ENCODE data around the gene SIDT2. TPM values are rescaled to one million over a fixed set of nuclear protein-coding genes. Genes with fewer than 3 reads are reported as not detected.
"Not testable (repeated sequence)": the region's sequence is repeated elsewhere in the genome, so short reads cannot be mapped to it uniquely, and the experiment has no call there.

SIDT2 gene
- 26.6 TPM for polyA plus RNA-seq (2012; ENCODE audit: insufficient read depth, insufficient read length)

DNA sequence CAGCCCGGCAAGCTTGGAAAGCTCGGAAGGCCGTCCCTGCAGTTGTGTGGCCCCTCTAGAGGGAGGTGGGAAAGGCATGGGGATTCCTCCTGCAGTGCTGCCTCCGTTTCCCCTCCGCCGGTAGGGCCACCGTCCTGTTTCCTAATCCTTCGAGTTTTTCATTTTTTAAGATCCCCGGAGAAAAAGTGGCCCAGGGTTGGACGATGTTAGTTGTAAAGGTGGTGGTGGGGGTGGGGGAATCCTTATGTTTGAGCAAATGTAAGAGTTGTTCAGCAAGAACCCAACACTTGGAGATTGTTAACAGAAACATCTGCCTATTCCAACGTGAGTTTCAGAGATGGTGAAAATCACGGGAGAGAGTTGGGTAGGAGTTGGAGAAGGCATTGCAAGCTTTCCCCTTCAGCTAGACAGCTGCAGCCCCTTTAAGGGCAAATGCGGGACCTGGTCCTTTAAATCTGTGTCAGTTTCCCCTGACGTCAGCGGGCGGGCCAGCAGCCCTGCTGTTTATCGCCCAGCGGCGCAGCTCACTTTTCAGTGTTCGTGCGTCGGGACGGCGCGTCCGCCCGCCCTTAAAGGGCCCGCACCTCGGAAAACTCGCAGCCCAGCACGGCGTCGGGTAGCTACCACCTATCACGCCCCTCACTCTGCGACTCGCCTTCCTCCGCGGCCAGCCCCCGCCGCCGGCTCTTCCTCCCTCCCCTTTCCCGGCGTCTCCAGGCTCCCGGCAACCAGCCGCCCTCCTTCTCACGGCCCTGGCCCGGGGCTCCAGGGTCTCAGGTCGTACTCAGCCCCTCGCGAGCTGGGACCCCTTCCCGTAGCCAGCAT, at the start of gene SIDT2:
SIDT2 (plus strand) TSS at position 534 of the 825 bp plus-strand sequence. CDS start 521 bp downstream, outside the sequence.
- DNase-seq (ENCODE audit: low read depth, low spot score), result peak; percentile 91
- H3K4me3 ChIP-seq (ENCODE audit: low read length), result peak within 1 kb of the TSS; percentile 64

DNA sequence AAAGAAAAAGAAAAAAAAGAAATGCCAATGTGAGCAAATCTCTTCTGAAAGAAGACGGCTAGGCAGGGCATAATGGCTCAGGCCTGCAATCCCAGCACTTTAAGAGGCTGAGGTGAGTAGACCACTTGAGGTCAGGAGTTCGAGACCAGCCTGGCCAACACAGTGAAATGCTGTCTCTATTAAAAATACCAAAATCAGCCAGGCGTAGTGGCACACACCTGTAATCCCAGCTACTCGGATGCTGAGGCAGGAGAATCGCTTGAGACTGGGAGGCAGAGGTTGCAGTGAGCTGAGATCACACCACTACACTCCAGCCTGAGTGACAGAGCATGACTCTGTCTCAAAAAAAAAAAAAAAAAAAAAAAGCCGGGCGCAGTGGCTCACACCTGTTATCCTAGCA, 48.1 kb upstream of the SIDT2 start:
- not testable (repeated sequence) for DNase-seq (ENCODE audit: low read depth, low spot score); H3K4me3 ChIP-seq (ENCODE audit: low read length)

DNA sequence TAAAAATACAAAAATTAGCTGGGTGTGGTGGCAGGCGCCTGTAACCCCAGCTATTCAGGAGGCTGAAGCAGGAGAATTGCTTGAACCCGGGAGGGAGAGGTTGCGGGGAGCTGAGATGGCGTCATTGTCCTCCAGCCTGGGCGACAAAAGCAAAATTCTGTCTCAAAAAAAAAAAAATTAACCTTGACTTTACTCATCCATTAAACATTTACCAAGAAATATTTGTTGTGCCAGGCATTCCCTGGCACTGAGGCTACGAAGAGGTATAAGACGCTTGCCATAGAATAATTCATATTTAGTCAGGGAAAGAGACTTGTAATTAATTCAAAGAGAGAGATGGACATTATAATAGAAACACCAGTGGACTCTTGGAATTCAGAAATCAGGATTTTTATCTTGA, 47.7 kb upstream of the SIDT2 start:
- no peak for DNase-seq (ENCODE audit: low read depth, low spot score)
- no peak overlapping the region for H3K4me3 ChIP-seq (ENCODE audit: low read length)

DNA sequence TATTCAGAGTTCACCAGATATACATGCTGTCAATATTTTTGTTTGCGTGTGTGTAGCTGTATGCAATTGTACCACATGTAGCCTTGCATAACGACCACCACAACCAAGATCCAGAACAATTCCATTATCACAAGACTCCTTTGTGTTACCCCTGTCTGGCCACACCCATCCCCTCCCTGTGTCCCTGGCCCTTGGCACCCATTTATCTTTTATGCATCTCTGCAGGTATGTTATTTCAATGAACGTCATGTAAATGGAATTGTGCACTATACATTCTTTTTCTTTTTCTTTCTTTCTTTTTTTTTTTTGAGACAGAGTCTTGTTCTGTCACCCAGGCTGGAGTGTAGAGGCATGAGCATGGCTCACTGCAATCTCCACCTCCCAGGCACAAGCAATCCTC, 44.1 kb upstream of the SIDT2 start:
- DNase-seq (ENCODE audit: low read depth, low spot score), result no peak
- no peak overlapping the region for H3K4me3 ChIP-seq (ENCODE audit: low read length)

DNA sequence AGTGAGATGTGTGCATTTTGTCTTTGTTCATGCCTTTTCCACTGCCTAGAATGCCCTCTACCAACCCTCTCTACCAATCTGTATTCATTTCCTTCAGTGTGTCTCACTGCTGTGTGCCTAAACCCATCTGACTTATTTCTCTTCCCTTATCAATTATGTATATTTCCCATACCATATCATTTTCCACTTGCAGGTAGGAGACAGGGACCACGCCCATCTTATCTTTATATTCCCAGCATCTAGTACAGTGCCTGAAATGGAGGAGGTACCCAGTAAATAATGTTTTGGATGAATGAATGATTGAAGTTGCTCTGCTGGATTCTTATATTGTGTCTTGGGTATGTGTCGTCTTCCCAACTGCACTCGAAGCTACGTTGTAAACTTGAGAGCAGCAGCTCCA, 43.6 kb upstream of the SIDT2 start:
- not testable (repeated sequence) for DNase-seq (ENCODE audit: low read depth, low spot score); H3K4me3 ChIP-seq (ENCODE audit: low read length)

DNA sequence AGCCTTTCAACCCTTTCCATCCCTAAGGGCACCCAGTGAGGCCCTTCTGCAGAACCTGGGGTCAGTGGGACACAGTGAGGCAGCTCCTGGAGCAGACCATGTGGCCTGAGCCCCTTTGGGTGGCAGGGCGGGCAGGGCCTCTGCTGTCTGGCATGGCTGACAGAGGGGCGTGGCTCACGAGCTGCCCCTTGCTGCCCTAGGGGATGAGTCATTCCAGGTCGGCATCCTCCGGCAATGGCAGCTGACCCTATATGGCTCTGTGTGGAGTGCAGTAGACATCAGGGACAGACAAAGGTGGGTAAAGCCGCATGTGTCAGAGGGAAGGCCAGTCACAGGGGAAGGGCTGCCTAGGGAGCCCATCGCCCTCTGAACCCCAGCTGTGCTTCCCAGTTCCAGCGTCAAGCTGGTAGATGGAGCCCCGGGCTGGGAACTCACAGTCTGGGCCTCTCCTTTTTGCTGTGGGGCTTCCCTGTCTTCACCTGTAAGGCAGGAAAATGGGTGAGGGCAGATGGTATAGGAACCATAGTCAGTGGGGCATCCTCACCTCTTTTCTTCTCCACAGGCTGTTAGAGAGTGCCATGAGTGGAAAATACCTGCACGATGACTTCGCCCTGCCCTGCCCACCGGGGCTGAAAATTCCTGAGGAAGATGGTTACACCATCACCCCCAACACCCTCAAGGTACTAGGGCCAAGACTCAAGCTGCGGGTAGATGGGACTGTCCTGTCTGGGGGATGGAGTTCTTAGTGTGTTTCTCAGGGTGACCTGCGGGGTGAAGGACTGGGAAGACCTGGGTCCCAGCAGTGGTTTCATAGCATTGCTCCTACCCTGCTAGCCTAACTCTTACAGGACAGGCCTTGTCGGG, 41.1 kb upstream of the SIDT2 start:
- not testable (repeated sequence) for DNase-seq (ENCODE audit: low read depth, low spot score); H3K4me3 ChIP-seq (ENCODE audit: low read length)

DNA sequence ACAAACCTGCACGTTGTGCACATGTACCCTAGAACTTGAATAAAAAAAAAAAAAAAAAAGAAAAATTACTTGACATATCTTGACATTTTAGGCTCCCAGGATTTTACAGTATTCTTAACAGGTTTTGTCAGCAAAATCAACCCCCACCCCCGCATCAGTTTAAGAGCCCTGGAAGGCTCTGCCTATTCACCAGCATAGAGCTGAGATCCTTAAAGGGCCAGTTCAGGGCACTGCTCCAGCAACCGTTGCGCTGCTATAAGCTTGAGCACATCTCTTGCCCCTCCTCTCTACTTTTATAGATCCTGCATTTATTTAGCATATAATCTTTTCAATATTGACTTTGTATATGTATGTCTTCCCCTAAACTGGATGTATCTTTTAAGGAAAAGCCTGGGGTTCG, 35.2 kb upstream of the SIDT2 start:
- peak overlapping the region; percentile 80 for H3K4me3 ChIP-seq (ENCODE audit: low read length)
- DNase-seq (ENCODE audit: low read depth, low spot score), result no peak

DNA sequence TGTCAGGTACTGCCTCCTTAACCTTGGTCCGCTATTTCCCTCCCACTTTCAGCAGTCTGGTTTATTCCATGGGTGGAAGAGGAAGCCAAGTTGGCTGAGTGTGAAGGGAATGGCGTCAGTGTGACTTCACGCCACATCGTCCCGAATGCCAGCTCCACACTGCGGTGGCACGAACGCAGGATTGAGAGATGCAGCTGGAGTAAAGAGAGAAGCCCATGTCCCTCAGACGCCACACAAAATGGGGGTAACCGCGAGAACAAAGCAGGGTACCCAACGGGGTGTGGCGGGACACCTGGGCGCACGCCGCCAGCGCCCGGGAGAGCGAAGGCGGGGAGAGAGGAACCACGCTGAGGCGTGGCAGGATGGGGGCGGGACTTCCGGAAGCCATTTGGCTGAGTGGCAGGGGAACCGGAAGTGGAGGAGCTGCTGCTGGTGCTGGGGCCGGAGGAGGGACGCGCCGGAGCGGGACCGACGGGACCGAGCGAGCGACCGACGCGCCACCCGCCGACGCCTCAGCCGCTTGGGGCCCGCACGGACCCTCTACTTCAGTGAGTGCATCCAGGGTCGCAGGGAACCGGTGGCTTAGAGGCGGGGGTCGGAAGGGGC, 34.6 kb upstream of the SIDT2 start, which contains the start of gene PAFAH1B2:
PAFAH1B2 (plus strand) TSS at position 417 of the 606 bp plus-strand sequence. CDS start 8,161 bp downstream, outside the sequence.
- H3K4me3 ChIP-seq (ENCODE audit: low read length), result peak within 1 kb of the TSS; percentile 80
- peak; percentile 92 for DNase-seq (ENCODE audit: low read depth, low spot score)

DNA sequence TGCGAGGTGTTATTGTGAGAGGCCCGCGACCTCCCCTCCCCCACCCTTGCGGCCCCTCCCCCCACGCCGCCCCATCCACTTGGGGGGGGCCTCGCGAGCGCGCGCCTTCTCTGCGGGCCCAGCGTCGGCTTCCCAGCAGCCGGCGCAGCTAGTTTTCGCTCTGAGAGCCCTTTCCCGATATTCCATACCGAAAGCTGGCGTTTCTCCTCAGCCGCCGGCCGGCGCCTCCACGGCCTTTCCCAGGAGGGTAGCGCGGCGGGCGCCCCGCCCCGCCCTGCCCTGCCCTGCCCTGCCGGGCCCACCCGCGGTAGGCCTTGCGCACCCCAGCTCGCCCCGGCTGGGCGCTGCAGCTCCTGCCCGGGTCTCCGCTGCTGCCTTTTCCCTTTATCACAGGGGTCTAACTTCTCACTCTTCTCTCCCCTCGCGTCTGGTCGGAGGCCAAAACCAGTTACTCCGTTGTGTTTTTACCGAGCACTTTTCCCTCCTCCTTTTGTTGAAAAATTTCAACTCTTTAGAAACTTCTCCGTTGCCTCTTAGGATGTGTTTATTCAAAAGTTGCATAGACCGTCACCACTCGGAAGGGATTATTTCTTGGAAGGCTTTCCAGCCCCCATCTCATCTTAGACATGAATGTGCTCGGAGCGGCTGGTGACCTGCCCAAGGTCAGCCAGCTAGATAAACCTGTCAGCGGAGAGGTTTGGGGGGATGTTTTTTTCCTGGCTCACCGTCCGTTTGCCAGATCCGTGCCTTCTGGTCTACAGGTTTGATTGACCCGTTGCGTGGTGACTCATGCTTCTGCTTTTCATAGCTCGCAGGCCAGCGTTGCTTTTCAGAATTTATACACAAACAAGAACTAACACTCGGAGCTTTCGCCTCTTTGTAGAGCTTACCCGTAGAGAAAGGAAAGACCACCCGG, 33.8 kb upstream of the SIDT2 start:
- peak; percentile 24 for DNase-seq (ENCODE audit: low read depth, low spot score)
- peak overlapping the region; percentile 80 for H3K4me3 ChIP-seq (ENCODE audit: low read length)

DNA sequence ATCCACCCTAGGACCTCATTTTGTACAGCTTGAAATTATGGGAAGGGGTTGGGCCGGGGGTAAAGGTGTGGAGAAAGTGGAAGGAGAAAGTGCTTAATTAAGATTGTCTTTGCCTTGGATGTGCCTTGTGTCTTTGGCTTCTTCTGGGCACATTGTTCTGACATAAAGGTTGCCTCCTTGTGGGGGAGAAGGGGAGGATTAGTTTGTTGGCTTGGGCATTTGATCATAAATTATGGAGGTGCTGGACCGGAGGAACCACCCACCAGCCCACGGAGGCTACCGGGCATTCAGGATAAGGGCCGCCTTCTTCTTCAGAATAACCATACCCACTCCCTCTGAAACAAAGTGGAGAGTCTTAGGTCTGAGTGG, 33.2 kb upstream of the SIDT2 start:
- no peak for DNase-seq (ENCODE audit: low read depth, low spot score)
- H3K4me3 ChIP-seq (ENCODE audit: low read length), result peak overlapping the region; percentile 80

DNA sequence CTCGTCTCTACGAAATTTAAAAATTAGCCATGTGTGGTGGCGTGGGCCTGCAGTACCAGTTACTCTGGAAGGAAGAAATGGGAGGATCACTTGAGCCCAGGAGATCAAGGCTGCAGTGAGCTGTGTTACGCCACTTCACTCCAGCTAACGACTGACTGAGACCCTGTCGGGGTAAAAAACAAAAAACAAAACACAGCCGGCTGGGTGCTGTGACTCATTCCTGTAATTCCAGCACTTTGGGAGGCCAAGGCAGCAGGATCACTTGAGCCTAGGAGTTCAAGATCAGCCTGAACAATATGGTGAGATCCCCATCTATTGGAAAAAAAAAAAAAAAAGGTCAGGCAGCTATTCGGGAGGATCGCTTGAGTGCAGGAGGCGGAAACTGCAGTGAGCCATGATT, 32.0 kb upstream of the SIDT2 start:
- DNase-seq (ENCODE audit: low read depth, low spot score), result no peak
- H3K4me3 ChIP-seq (ENCODE audit: low read length), result no peak overlapping the region

DNA sequence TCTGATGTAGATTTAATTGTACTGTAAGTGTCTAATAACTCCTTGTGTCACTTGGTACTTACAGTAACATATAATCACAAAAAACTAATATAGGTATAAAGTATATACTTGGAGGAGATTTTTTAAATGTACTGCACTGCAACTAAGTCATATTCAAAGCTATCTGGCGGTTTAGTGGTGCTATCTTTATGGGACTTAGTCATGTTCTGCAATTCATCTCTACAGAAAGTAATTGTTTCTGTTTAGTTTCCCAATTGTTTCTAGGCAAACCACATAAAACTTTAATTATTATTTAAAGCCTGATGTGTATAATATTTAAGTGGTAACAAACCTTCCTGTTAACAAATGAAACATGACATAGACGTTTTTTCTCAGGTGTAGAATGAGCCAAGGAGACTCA, 26.5 kb upstream of the SIDT2 start:
- DNase-seq (ENCODE audit: low read depth, low spot score), result no peak

DNA sequence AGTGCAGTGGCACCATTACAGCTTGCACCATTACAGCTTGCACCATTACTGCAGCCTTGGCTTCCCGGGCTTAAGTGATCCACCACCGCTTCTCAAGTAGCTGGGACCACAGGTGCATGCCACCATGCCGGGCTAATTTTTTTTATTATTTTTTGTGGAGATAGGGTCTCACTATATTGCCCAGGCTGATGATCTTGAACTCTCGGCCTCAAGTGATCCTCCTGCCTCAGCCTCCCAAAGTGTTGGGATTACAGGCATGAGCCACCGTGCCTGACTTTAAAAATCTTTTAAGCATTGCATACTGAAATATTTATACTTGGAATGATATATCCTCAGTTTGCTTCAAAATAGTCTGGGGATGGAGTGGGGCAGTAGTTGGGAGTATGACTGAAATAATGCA, 24.1 kb upstream of the SIDT2 start:
- DNase-seq (ENCODE audit: low read depth, low spot score), result no peak
- H3K4me3 ChIP-seq (ENCODE audit: low read length), result no peak overlapping the region

More for the DNA sequence above, 26.5 kb upstream of the SIDT2 start:
- H3K4me3 ChIP-seq (ENCODE audit: low read length), result no peak overlapping the region

DNA sequence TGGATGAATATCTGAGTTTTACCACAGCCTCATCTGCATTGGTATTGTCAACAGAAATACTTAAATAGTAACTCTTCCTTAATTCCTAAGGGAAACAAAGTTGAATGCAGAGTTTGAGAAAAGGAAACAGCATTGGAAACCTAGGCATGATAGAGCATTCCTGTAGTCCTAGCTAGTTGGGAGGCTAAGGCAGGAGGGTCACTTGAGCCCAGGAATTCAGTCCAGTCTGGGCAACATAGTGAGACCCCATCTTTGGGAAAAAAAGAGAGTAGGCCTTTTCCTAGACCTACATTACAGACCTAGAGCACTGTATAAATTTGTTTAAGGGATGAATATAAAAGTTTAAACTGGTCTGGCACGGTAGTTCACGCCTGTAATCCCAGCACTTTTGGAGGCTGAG, 21.0 kb upstream of the SIDT2 start:
- DNase-seq (ENCODE audit: low read depth, low spot score), result no peak

DNA sequence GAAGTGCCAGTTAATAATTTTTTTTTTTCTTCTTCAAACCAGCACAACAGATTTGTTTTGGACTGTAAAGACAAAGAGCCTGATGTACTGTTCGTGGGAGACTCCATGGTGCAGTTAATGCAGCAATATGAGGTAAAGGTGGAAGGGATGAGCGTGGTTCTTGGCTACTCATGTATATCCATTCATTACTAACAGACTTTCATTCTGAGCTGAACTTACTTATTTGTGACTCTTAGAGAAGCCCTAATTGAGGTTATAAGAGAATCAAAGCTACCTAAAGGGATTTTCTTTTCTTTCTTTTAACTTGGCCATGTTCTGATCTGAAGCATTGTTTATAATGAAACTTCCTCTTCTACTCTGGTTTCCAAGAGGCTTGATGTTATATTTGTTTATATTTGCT, 18.7 kb upstream of the SIDT2 start:
- no peak overlapping the region for H3K4me3 ChIP-seq (ENCODE audit: low read length)
- DNase-seq (ENCODE audit: low read depth, low spot score), result no peak

More for the DNA sequence above, 21.0 kb upstream of the SIDT2 start:
- no peak overlapping the region for H3K4me3 ChIP-seq (ENCODE audit: low read length)

DNA sequence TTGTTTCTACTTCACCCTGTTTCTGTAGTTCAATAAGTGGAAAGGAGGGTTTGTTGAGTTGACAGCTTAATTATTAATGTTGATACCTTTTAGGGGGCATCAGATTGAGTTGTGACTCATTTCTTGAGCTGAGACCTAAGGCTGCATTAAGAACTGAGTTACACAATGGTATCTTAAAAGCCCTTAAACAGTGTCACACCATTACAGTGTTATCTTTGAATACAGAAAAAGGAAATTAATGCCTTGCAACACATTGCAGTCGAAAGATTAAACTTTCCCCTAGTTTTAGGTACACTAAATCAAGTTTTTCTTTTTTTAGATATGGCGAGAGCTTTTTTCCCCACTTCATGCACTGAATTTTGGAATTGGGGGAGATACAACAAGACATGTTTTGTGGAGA, 17.7 kb upstream of the SIDT2 start:
- H3K4me3 ChIP-seq (ENCODE audit: low read length), result no peak overlapping the region
- DNase-seq (ENCODE audit: low read depth, low spot score), result no peak

DNA sequence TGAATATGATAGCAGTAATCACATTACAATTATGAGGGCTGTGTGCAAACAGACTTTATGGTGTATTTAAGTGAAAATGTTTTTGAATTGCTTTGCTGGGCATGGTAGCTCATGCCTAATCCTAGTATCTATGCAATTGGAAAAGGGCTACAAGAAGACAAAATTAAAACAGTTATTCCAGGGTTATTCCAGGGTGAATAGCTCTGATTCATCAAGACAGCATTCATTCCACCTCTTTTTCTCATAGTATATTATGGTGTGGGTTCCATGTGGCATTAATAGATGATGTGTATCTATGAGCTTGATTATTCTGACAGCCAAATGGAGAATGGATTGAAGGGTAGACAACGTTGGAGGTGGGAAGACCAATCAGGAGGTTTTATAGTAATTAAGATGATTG, 12.1 kb upstream of the SIDT2 start:
- H3K4me3 ChIP-seq (ENCODE audit: low read length), result no peak overlapping the region

DNA sequence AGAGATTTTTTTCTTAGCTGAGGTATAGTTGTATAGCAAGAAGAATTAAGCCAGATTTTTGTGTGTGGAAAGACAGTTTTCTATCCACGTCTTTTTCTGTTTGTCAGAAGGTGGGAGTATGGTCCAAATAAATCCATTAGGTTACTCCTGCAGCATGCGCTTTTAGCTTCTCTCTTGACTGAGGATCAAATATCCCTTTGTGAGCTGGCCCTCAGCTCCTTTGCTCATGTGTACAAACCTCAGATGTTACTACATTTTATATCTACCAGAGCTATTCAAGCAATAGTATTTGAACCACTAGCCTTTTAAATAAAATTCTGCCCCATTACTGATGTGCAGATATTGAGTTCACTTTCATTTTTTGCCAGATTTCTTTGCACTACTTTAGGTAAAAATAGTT, 8.8 kb upstream of the SIDT2 start:
- DNase-seq (ENCODE audit: low read depth, low spot score), result no peak
- no peak overlapping the region for H3K4me3 ChIP-seq (ENCODE audit: low read length)

More for the DNA sequence above, 12.1 kb upstream of the SIDT2 start:
- no peak for DNase-seq (ENCODE audit: low read depth, low spot score)

DNA sequence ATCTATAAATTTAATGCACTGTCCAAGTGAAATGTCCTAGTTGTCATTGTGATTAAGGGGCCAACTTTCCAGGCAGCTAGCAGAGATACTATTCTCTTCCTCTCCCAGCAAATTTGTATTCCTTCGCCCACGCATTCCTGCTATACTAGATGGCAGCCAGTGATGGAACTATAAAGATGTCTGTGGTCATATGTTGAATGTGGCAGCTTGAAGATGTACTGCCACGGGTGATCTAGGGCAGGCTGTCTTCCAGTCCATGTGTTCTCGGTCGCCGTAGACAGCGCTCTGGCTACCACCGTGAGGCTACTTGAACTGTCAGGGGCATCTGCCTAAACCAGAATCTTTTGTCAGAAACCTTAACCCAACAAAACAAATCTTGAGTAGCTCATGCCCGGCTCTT, 8.3 kb upstream of the SIDT2 start:
- no peak overlapping the region for H3K4me3 ChIP-seq (ENCODE audit: low read length)
- DNase-seq (ENCODE audit: low read depth, low spot score), result no peak
